GM12872 (cell line): Measurements from ENCODE around the gene DZIP1L.

ENCODE experiments used
- CTCF ChIP-seq: IDR thresholded peaks from 3 replicates; pipeline ENCODE4 v1.5.1; 2011; ENCODE audit warnings: low read depth, mild to moderate bottlenecking, low read length, moderate library complexity; ENCODE audit not compliant: insufficient read depth

Gene DZIP1L

GRCh38 chr3:138137861-138138260 lies 22.5 kb upstream of the DZIP1L start:
- TF ChIP-seq CTCF, result no peak

DNA sequence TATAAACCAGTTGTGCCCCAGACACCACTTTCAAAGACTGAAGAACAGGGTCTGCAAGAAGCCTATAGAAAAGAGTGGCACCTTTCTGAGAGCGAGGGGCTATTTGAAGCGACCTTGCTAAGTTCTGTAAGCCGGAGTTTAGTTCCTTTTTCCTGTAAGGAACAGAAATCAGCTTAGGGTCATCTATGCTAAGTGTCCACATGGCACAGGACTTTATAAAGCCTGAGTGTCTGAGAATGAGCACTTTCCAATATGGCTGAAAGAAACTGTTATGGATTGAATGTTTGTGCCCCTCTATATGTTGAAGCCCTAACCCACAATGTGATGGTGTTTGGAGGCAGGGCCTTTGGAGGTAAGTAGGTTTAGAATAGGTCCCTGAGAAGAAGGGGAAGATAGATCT lies 20.8 kb upstream of the DZIP1L start:
- TF ChIP-seq CTCF, result no peak

GRCh38 chr3:138135833-138136194 lies 20.4 kb upstream of the DZIP1L start:
- TF ChIP-seq CTCF, result no peak

DNA sequence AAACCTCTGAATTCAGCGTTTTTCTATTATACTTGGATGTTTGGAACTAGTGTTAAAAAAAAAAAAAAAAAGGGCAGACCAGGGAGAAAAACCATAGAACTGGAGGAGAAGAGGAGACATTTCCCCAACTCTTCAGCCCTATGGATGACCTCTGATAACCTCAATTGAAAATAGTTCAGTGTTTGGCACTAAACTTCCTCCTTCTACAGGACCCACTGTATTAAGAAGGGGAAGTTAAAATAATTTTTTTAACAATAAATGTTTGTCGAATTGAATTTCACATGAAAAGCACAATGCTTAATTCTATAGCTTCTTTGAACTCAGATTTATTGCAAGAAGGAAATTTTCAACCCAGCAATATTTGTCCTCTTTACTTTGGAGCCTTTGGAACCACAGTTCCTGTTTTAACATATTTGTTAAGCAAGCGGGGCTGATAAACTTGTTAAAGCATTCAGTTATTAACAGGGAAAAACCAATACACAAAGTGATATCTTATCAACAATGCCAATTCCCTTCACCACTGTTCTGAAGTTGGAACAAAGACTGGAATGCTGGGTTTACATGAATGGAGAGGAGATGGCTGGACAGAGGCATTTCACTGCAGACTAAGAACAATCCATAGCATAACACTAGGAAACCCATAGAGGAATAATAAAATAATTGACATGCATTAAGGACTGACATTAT lies 19.9 kb upstream of the DZIP1L start:
- no peak for TF ChIP-seq CTCF

DNA sequence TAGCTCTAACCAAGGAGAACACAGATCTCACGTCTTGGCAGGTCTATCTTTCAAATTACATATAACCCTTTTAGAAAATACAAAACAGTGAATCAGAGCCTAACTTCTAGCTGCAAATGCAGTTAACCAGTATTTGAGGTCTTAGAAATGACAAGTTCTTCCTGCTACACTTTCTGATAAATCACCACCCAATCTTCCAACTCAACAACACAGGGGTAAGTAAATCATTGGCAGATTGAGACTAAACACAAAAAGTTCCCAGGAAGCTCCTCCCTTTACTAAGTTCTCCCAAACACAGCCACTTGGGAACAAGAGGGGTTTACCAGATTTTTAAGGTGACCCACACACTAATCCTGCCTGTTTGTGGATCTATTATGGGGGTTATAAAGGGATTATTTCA lies 16.8 kb upstream of the DZIP1L start, which contains the start of gene A4GNT:
A4GNT (minus strand) TSS at position 152 of the 400 bp plus-strand sequence. CDS start 1,134 bp downstream, outside the sequence.
- no peak for TF ChIP-seq CTCF

DNA sequence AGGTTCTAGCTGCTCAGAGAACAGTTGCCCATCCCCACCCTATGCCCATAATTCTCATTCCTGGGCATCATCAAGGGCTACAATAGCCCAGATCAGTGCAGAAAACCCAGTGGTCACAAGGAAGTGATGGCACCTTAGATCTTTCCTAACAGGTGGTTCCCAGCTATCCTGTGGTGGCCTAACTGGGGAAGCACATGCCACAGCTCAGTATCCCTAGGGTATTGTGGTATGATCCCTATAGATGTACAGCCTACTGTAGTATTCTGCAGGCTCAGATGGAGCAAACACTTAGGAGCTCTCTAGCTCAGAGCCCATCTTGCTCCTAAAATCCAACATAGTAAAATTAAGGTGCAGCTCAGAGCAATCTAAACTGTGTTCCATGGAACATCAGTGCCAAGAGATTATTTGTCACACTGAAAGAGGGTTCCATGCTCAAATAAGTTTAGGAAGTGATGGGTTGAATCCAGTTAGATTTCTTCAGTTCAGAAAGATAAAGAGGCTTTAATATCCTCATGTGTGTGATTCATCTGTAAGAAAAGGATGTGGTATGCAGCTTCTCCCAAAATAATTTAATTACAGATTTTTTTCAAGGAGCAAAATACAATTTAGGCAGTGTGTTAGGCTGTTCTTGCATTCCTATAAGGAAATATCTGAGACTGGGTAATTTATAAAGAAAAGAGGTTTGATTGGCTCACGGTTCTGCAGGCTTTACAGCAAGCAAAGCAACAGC lies 12.4 kb upstream of the DZIP1L start:
- no peak for TF ChIP-seq CTCF

DNA sequence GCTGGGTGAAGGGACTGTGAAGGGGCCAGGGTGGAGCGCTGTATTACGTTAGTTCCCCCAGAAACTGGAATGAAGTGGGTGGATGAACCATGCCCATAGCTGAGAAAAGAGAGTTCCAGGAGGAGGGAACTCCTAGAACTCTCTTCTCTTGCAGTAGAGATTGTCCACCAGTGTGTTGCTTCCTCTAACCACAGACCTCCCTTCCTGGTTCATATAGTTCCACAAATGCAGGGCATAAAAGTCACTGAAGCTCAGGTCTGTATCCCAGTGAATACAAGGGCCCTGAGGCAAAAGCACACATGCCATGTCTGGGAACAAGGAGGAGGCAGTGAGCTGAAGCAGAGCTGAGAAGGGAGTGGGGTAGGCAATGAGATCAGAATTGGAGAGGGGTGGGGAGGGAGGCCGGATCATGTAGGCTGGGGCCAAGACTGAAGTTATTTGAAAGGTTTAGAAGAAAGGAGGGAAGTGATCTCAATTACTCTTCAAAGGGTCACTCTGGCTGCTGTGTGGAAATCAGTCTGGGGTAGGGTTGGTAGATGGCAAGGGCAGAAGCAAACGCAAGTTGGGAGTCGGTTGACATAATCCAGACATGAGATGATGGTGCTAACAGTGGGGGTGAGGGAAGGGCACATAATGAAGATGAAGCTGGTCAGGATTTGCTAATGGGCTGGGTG lies 10.3 kb upstream of the DZIP1L start:
- no peak for TF ChIP-seq CTCF
